Measurements from ENCODE around the gene NKPD1.
A peak's percentile ranks its signal among the peaks of the same experiment; 100 is the strongest.

NKPD1 gene

GRCh38 chr19:45160870-45161737 is at the start of gene NKPD1:
Gene NKPD1 (minus strand): TSS chr19:45160982. CDS start chr19:45160150, 832 bp downstream.
- DNase-seq (ENCODE audit: low spot score), result no peak

- no peak for DNase-seq (ENCODE audit: low spot score)
Observed at GRCh38 chr19:45206328-45206727, 45.5 kb upstream of the NKPD1 start.

- DNase-seq (ENCODE audit: low spot score), result no peak
Observed at GRCh38 chr19:45205810-45206209, 45.0 kb upstream of the NKPD1 start.

GRCh38 chr19:45202637-45203036 is 41.9 kb upstream of the NKPD1 start:
- DNase-seq (ENCODE audit: low spot score), result no peak

GRCh38 chr19:45200568-45200967 is 39.8 kb upstream of the NKPD1 start:
- DNase-seq (ENCODE audit: low spot score), result no peak

GRCh38 chr19:45195764-45196163 is 35.0 kb upstream of the NKPD1 start:
- DNase-seq (ENCODE audit: low spot score), result no peak

- no peak for DNase-seq (ENCODE audit: low spot score)
Observed at GRCh38 chr19:45191375-45191774, 30.6 kb upstream of the NKPD1 start.

- no peak for DNase-seq (ENCODE audit: low spot score)
Observed at GRCh38 chr19:45189971-45190370, 29.2 kb upstream of the NKPD1 start.

- DNase-seq (ENCODE audit: low spot score), result peak; percentile 47
Observed at GRCh38 chr19:45187421-45188100, 26.8 kb upstream of the NKPD1 start.

GRCh38 chr19:45186509-45187334 is 25.9 kb upstream of the NKPD1 start:
- no peak for DNase-seq (ENCODE audit: low spot score)

- DNase-seq (ENCODE audit: low spot score), result no peak
Observed at GRCh38 chr19:45184115-45184514, 23.3 kb upstream of the NKPD1 start.

- no peak for DNase-seq (ENCODE audit: low spot score)
Observed at GRCh38 chr19:45182758-45183157, 22.0 kb upstream of the NKPD1 start.

- DNase-seq (ENCODE audit: low spot score), result no peak
Observed at GRCh38 chr19:45180936-45181335, 20.2 kb upstream of the NKPD1 start.

GRCh38 chr19:45179892-45180370 is 19.1 kb upstream of the NKPD1 start:
- no peak for DNase-seq (ENCODE audit: low spot score)

GRCh38 chr19:45179072-45179891 is 18.5 kb upstream of the NKPD1 start:
- no peak for DNase-seq (ENCODE audit: low spot score)

GRCh38 chr19:45178262-45179071 is 17.7 kb upstream of the NKPD1 start, which contains the start of gene BLOC1S3:
Gene BLOC1S3 (plus strand): TSS chr19:45178784. CDS start chr19:45179297, 513 bp downstream.
- DNase-seq (ENCODE audit: low spot score), result peak; percentile 100

- no peak for DNase-seq (ENCODE audit: low spot score)
Observed at GRCh38 chr19:45177817-45178261, 17.1 kb upstream of the NKPD1 start, which contains the start of gene TRAPPC6A. Gene TRAPPC6A (minus strand): TSS chr19:45178237. CDS start chr19:45178218, 19 bp downstream.

GRCh38 chr19:45175515-45176345 is 14.9 kb upstream of the NKPD1 start:
- DNase-seq (ENCODE audit: low spot score), result no peak

- DNase-seq (ENCODE audit: low spot score), result no peak
Observed at GRCh38 chr19:45173816-45174215, 13.0 kb upstream of the NKPD1 start.
